HG03139 (cell line): ENCODE measurements around the gene POTEB3.
"Not testable (repeated sequence)": the region's sequence is repeated elsewhere in the genome, so short reads cannot be mapped to it uniquely, and the experiment has no call there.

Source experiments
- ATAC-seq: cut with Tn5 transposase; IDR thresholded peaks from one replicate; pipeline ENCODE4 v1.9.1; 2021; ENCODE audit not compliant: unreplicated experiment

POTEB3 gene

GRCh38 chr15:21440399-21440798 is at the start of gene POTEB3:
Gene POTEB3 (minus strand): TSS chr15:21440499. CDS start chr15:21440011, 488 bp downstream.
- ATAC-seq: not testable (repeated sequence)

- not testable (repeated sequence) for ATAC-seq
Observed at GRCh38 chr15:21453683-21454082, 13.4 kb upstream of the POTEB3 start.

GRCh38 chr15:21451920-21452563 is 11.7 kb upstream of the POTEB3 start:
- ATAC-seq: not testable (repeated sequence)

- not testable (repeated sequence) for ATAC-seq
Observed at GRCh38 chr15:21451487-21451886, 11.2 kb upstream of the POTEB3 start.

- ATAC-seq: not testable (repeated sequence)
Observed at GRCh38 chr15:21407366-21407765, 32.9 kb downstream of the POTEB3 start.

GRCh38 chr15:21401531-21401930 is 38.8 kb downstream of the POTEB3 start:
- not testable (repeated sequence) for ATAC-seq

- not testable (repeated sequence) for ATAC-seq
Observed at GRCh38 chr15:21399111-21399510, 41.2 kb downstream of the POTEB3 start.

GRCh38 chr15:21398511-21398910 is 41.8 kb downstream of the POTEB3 start:
- ATAC-seq: not testable (repeated sequence)

GRCh38 chr15:21397656-21398055 is 42.6 kb downstream of the POTEB3 start:
- ATAC-seq: not testable (repeated sequence)

- not testable (repeated sequence) for ATAC-seq
Observed at GRCh38 chr15:21397186-21397585, 43.1 kb downstream of the POTEB3 start.

- ATAC-seq: not testable (repeated sequence)
Observed at GRCh38 chr15:21385961-21386360, 54.3 kb downstream of the POTEB3 start.

- ATAC-seq: not testable (repeated sequence)
Observed at GRCh38 chr15:21383866-21384485, 56.3 kb downstream of the POTEB3 start.

GRCh38 chr15:21373682-21374081 is 66.6 kb downstream of the POTEB3 start:
- ATAC-seq: not testable (repeated sequence)

- not testable (repeated sequence) for ATAC-seq
Observed at GRCh38 chr15:21369177-21369576, 71.1 kb downstream of the POTEB3 start.

GRCh38 chr15:21368625-21369024 is 71.7 kb downstream of the POTEB3 start:
- not testable (repeated sequence) for ATAC-seq
